Duodenal mucosa (tissue), 2 donors: Measurements from ENCODE around the gene CFAP410.
"Not testable (repeated sequence)": the region's sequence is repeated elsewhere in the genome, so short reads cannot be mapped to it uniquely, and the experiment has no call there.

Experiments
- H3K27ac ChIP-seq: one replicate; pipeline ENCODE4 v1.7.0; 2013; ENCODE audit warnings: low read depth, low read length
- H3K27me3 ChIP-seq, 2 donors: one replicate each; pipeline ENCODE4 v1.7.0; 2013; ENCODE audit warnings: low read length in 2 of 2, control low read depth in 1 of 2; ENCODE audit not compliant: insufficient read depth in 2 of 2, control insufficient read depth in 1 of 2
- H3K36me3 ChIP-seq, 2 donors: one replicate each; pipeline ENCODE4 v1.7.0; 2013; ENCODE audit warnings: low read length in 2 of 2, control low read depth in 1 of 2; ENCODE audit not compliant: insufficient read depth in 2 of 2, control insufficient read depth in 1 of 2
- H3K4me1 ChIP-seq, 2 donors: one replicate each; pipeline ENCODE4 v1.7.0; 2013; ENCODE audit warnings: low read length in 2 of 2, control low read depth in 1 of 2; ENCODE audit not compliant: insufficient read depth in 2 of 2, control insufficient read depth in 1 of 2
- H3K4me3 ChIP-seq, 2 donors: one replicate each; pipeline ENCODE4 v1.7.0; 2013; ENCODE audit warnings: low read length in 2 of 2, low read depth in 1 of 2
- H3K9ac ChIP-seq, 2 donors: one replicate each; pipeline ENCODE4 v1.7.0; 2013; ENCODE audit warnings: low read length in 2 of 2, low read depth in 1 of 2
- H3K9me3 ChIP-seq, 2 donors: one replicate each; pipeline ENCODE4 v1.7.0; 2013; ENCODE audit warnings: low read length in 2 of 2, control low read depth in 1 of 2; ENCODE audit not compliant: control insufficient read depth in 1 of 2

The CFAP410 gene

GRCh38 chr21:44283948-44284347, 55.2 kb downstream of the CFAP410 start:
- H3K27me3 ChIP-seq = no peaks in the 10 kb centered on the region
- H3K4me1 ChIP-seq = no peaks in the 10 kb centered on the region
- no peaks in the 10 kb centered on the region for H3K9me3 ChIP-seq
- H3K36me3 ChIP-seq = no peaks in the 10 kb centered on the region
- H3K4me3 ChIP-seq = no peak overlapping the region
- H3K27ac ChIP-seq = no peak overlapping the region
- no peak overlapping the region for H3K9ac ChIP-seq

DNA sequence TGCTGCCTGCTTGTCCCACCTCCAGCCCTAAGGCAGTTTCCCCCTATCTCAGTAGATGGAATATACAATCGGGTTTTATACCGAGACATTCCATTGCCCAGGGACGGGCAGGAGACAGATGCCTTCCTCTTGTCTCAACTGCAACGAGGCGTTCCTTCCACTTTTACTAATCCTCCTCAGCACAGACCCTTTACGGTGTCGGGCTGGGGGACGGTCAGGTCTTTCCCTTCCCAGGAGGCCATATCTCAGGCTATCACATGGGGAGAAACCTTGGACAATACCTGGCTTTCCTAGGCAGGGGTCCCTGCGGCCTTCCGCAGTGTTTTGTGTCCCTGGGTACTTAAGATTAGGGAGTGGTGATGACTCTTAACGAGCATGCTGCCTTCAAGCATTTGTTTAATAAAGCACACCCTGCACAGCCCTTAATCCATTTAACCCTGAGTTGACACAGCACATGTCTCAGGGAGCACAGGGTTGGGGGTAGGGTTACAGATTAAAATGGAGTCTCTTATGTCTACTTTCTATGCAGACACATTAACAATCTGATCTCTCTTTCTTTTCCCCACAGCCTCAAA, 55.9 kb downstream of the CFAP410 start:
- H3K27ac ChIP-seq, H3K9ac ChIP-seq, H3K4me3 ChIP-seq, H3K27me3 ChIP-seq, H3K36me3 ChIP-seq, H3K9me3 ChIP-seq, H3K4me1 ChIP-seq: not testable (repeated sequence)

DNA sequence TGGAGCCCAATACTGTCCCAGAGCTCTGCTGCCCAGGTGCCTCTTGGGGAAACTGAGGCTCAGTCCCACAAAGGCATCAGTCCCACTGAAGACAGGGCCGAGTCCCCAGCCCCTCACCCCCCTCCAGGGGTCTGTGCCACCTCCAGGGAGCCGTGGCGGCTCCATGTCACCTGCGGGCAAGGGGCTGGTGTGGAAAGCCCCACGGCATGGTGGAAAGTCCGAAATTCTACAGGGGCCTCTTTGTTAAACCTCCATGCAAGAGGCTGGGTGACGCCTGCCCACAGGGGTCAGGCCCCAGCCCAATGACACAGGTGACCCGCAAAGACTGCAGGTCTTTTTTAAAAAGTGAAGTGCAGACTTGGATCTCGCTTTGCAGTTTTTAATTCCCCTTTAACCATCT, 56.8 kb downstream of the CFAP410 start:
- H3K36me3 ChIP-seq = no peaks in the 10 kb centered on the region
- H3K9me3 ChIP-seq = no peaks in the 10 kb centered on the region
- H3K4me3 ChIP-seq = no peak overlapping the region
- no peaks in the 10 kb centered on the region for H3K27me3 ChIP-seq
- H3K4me1 ChIP-seq = no peaks in the 10 kb centered on the region
- no peak overlapping the region for H3K9ac ChIP-seq
- H3K27ac ChIP-seq = no peak overlapping the region

DNA sequence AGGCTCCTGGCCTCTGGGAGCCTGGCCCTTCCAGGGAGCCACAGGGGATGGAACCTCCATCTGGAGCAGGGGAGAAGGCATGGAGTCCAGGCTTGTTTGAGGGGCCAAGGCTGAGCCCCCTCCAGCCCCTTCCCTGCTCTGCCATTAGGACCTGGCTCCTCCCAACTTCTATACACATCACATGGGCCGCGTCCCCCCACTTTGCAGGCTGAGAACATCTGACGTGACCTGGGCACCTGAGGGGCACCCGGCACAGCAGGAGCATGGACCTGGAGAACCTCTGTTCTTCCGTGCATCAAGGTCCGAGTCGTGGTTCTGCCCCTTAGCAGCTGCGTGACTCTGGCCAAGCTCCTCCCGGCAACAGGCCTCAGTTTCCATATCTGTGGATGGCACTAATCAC, 57.4 kb downstream of the CFAP410 start:
- Histone ChIP-seq H3K9ac (no peak overlapping the region), H3K27me3 (no peaks in the 10 kb centered on the region), H3K4me3 (no peak overlapping the region), H3K9me3 (no peaks in the 10 kb centered on the region), H3K4me1 (no peaks in the 10 kb centered on the region), H3K36me3 (no peaks in the 10 kb centered on the region), H3K27ac (no peak overlapping the region)

DNA sequence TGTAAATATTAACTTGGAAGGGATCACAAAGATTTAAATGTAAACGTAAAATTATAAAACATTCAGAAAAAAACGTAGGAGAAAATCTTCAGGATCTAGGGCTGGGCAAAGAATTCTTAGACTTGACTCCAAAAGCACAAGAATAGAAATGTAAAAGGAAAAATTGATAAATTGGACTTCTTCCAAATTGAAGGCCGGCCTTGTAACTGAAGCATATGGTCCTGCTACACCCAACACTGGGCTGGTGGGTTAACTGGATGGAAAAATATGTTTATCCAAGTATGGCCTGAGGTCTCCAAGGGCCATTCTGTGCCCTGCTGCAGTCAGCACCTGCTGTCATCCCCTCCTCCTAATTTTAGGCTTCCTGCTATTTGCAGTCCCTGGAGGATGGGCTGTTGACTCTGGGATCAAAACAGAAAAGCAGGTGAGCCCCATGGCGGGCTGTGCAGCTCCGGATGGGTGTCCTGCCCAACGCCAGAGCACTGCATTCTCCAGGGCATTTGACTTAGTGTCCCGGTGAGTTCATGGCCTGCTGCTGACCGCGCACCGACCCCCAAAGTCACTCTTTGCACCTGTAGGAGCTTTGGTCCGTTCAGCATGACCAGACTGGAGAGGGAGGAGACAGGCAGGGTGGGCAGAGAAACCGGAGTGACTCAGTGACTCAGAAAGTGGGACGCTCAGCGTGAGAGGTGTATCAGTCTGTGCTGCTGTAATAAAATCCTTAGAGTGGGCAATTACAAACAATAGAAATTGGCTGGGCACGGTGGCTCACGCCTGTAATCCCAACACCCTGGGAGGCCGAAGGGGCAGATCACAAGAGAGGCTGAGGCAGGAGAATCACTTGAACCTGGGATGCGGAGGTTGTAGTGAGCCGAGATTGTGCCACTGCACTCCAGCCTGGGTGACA, 59.6 kb downstream of the CFAP410 start:
- Histone ChIP-seq H3K9me3 (no peaks in the 10 kb centered on the region), H3K27ac (no peak overlapping the region), H3K4me1 (no peaks in the 10 kb centered on the region), H3K27me3 (no peaks in the 10 kb centered on the region), H3K4me3 (no peak overlapping the region), H3K36me3 (no peaks in the 10 kb centered on the region), H3K9ac (no peak overlapping the region)
